CD4-positive, alpha-beta T cell treated with Interleukin-21 for 1 hour (primary cell): ENCODE data around the gene FBXO21.

Experiments
- DNase-seq: peaks from one replicate; pipeline ENCODE4 v3.0.0-alpha.2; 2020

FBXO21 gene

DNA sequence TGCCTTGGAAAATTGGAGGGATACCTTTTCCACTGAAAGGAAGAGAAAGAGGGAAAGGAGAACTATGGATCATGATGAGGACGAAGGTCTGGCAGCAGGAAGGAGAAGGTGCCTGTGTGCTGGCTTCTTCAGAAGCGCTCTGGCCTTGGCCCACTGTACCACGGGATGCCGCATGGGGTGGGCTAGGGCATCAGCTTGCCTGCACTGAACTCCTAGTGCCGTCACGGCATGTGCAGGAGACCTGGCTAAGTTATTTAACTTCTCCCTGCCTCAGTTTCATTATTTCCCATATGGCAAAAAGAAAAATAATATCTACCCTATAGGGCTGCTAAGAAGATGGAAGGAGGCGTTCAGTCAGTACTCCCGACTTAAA lies 28.1 kb downstream of the FBXO21 start:
- DNase-seq = no peak

DNA sequence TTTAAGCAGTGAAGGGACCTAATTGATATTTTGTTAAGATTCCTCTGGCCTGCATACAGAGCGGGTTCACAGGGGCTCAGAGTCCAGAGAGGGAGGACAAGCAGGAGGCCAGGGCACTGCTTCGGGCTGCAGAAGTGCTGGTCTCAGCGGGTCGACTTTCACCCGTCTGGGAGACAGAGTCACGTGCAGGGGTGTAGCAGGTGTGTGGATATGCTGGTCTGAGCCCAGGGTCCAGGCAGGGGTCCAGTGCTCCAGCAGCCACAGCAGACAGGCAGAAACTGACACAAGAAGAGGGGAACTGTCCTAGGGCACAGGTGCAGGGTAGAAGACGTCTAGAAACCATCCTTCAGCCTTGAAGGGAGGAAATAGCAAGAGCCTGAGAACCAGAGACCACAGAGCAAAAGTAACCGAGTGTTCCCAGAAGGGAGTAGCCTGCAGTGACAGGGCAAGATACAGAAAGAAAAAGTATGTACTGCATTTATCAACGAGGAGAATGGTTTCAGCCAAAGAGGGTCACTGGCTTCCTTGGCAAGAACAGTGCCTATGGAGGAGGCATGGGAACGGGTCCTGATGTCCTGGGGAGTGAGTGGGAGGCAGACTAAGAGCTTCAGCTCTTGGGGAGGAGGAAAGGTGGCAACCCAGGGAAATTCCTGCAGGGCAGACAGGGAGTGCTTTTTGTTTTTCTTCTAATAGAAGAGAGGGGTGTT lies 28.7 kb downstream of the FBXO21 start:
- DNase-seq = no peak

DNA sequence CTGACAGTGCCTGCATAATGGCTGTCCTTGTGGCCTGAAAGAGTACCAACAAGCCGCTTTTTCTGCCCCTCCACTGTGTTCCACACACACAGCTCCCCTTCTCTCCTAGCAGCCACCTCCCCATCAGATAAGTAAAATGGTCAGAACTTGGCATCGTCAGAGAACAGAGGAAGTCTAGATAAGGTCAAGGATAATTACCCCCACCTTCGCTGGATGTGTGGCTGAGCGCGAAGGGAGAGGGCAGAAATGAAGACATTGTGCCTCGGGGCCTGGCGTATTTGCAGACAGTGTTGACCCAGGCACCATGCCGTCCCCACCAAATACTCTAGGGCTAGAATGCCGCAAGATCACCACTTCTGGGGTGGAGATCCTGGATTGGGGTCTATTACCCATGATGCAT lies 30.6 kb downstream of the FBXO21 start:
- DNase-seq = no peak

DNA sequence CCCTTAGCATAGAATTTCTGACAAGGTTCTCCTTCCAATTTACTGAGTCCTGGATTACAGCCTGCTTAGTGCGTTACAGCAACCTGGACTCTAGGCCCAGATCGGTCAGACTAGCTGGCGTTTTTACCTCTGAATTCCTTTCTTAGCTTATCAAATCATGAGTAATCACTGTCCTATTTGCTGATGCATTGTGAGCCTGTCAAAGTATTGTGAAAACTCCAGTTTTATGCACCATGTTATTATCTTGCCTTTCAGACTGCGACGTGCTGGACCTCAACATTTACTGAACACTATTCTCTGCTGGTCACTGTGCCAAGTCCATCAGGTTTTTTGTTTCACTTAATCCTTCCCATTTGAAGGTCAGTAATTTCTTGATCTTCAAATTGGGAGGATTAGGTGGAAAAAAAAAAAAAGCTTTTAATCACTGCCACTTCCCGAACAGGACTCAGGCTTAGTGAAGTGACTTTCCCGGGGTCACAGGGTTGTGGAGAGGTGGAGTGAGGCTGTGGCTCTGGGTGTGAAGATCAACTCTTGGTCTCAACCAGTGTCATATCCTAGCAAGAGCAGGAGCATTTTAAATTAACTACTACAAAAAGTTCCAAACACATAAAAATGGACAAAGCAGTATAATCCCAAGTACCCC lies 31.2 kb downstream of the FBXO21 start:
- DNase-seq = no peak

DNA sequence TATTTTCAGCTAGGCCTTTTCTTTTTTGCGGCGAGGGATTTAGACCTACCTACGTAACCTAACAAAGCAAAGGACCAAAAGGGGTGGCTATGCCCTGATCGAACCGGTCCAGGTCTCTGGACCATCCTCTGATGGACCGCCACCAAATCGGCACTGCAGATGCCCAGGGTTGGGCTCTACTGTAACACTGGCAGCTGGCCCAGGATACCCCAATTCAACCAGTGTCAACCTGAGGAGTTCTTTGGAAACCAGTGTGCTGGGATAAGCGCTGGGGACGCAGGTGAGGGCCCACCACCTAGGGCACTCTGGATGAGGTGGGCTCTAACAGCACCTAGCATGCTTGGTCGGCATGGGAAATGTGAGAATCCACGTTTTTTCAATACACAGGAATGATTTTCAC lies 32.2 kb downstream of the FBXO21 start:
- DNase-seq = no peak

DNA sequence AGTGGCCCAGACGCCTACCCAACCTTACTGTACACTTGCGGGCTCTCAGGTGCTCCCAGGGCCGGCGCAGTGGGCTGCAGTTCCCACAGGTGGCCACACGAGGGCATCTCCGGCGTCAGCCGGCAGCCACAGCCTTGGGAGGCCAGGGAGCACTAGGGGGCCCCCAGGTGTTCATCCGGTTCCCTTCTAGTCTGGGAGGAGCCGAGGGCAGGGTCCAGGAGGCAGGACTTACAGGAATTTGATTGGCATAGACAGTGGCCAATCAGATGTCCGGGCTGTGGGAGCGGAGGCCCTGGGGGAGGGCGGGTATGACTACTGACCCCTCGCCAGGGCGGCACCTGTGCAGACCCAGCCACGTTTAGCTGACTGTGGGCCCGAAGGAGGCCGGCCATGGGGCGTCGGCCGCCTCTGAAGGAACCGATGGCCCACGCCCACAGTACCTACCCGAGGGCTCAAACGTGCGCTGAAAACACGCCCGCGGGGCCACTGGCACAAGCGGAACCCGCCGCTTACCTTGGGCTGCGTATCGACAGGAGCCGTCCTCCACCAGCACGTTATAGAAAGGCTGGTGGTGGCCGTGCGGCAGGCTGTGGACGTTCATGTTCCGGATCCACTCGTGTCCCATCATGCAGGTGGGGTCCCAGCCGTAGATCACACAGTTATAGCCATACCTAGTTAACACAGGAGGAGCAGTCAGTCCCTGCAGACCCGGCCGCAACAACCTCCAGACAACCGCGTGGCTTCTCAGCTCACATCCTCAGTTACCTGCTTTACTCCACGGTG lies 34.8 kb downstream of the FBXO21 start:
- peak; percentile 71 for DNase-seq

DNA sequence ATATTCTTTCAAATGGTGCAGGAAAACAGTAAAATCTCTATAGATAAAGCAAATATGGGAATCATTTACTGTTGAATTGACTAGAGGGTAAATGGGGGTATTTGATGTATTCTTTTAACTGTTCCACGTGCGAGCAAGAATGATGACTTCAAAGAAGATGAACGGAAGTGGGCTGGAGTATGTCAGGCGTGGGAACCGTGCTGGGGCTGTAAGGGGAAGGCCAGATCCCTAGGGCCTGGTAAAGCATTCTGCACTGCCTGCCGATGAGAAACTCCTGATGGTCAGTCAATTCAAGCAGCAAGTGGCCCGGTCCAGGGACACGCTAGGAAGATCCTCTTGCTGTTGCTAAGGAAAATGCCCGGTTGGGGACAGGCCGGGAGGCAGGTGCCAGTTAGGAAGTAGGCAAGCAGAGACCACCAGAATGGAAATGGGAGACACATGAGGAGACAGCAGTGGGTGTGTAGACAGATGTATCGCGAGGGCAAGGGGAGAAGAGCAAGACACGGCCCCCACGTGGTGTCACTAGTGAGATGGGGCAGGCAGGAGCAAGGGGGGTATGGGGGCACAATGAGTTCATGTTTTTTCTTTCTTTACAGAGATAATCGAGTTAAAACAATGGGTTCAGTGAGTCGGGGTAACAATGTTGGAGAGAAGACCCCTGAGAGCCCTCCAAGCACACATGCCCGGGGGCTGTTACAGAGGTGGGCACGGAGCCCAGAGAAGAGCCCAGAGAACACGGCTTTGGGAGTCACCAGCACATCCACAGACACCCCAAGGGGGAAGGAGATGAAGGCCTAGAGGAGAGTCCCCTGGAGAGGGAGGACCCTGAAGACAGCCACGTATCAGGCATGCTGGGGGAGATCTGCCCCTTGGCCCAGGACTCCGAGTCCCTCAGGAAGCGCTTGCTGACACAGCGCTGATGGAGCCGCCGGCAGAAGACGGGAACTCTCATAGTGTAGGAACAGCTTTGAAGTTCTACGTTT lies 37.2 kb downstream of the FBXO21 start:
- no peak for DNase-seq

DNA sequence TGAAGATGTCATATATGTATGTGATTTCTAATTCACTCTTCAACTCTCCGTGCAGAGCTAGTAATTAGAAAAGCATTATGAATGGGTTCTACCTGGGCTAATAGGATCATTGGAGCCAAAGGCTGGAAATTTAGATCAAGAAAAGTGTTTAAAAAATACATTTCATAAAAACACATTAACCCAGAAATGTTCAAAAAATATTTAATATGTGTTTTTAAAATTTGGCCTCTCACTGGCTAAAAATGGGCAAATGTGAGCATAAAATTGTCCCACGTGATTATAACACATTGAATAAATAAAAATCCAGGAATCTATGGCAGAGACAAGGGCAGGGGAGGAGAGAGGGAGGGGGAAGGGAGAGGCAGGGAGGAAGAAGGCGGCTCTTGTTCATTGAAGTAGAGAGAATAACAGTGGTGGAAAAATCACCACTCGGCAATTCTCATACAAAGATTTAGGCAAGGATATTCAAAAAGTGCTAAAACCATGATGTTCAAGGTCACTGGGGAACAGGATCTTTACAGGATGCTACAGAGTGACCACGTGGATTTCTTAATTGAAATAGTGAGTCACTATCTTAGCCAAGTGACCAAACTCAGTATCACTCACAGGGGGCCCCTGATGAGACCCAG lies 38.8 kb downstream of the FBXO21 start:
- no peak for DNase-seq

DNA sequence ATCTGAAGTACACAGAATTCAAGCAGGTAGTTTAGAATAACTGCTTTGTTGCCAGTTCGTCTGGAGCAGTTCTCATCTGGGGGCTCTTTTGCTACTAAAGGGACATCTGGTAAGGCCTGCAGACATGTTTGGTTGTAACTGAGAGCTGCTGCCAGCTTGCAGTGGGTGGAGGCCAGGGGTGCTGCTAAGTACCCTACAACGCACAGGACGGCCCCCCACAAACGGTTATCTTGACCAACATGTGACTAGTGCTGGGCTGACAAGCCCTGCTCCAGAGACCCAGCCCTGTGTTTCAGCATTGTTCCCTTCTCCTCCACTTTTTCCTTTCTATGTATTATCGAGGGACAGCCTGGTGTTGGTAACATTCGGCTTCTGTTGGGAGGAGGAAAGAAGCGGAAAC lies 40.8 kb downstream of the FBXO21 start:
- DNase-seq = no peak

DNA sequence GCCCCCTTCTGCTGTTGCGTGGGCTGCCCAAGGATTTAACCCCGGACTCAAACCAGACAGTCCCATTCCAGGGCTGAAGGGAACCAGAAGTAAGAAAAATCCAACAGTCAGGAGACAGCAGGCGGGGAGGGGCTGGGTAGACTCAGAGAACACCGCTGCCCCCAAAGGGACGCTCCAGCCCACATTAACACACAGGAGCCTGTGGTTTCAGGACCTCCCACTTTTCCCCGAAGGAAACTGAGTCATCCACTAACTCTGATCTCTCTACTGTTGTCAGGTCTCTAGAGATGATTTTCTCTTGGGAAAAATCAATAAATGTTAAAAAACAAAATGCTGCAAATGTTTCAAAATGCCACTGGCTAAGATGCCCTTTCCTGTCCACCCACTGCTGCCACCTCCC lies 41.6 kb downstream of the FBXO21 start:
- DNase-seq = no peak

DNA sequence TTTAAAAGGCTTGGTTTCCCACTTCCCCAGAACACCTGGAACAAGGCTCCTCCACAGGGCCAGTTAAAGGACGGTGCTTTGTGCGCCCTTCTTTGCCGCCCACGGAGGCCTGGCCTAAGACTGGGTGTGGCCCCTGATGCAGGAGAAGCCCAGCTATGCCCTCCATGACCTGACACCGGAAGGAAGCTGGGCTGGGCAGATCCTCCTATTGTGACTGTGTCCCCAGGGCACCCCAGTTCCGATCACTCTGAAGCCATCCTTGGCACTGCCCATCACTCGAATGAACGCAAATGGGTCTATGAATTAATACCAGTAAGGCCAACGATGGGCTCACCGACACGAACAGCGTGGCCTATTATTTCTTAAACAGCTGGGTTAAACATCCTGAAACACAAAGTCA lies 42.6 kb downstream of the FBXO21 start:
- no peak for DNase-seq

DNA sequence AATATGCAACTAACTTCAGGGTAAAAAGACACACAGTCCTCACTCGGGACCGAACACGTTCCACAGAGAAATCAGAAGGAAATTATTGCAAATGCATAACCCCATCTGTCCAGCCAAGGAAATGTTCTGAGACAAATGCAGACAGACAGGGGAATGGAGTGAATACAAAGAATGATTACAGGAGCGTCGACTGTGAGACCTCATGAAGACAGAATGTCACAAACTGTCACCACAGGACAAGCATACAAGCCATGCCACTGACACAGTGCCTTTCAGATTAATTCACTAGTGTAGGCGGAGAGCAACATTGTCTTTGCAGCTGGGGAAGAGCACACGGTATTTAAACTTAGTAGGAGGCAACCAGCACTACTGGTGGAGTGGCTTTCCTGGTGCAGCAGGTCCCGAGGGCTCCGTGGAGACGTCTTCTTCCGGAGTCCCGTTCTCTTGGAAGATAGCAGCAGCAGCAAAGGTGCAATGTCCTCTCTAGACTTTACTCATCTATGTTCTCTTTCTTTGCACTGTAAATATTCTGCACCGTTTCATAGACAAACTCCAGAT lies 44.6 kb downstream of the FBXO21 start:
- no peak for DNase-seq

DNA sequence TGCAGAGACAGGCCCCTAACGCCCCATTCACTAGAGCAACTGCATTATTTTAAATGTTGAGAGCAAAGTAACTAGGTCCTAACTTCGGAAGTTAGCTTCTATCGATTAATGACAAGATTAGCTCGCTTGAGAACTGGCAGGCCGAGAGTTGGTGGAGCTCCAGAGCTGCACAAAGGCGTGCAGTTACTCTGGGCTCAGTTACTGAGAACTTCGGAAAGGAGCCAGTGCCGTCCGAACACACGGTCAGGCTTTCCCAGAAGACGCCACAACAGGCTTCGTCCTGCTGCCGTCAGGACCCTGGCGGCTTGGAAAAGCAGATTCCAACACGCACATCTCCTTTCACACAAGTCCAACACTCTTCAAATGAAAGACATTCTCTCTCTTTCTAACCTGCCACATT lies 45.7 kb downstream of the FBXO21 start:
- DNase-seq = no peak

DNA sequence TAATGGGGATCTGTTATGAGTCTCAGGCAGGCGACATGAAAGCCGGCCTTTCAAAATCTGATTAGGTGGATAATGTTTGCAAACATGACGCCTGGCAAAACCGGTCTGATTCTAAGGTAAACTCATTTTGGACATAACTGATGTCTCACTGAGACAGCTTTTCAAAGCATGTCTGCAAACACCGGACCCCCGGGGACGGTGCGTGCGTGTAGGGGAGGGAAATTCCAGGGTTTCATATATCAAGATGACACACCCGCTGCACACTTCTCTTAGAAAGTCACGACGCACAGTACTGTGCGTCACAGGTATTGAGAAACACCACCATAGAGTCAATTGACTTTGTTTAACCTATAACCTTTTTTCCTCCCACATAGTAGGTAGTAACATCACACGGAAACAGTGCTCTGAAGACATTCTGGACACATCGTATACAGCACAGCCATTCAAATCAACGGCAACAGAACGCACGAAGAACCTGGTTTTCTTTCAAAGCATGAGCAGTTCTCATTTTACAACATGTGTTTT lies 47.2 kb downstream of the FBXO21 start:
- DNase-seq = no peak

DNA sequence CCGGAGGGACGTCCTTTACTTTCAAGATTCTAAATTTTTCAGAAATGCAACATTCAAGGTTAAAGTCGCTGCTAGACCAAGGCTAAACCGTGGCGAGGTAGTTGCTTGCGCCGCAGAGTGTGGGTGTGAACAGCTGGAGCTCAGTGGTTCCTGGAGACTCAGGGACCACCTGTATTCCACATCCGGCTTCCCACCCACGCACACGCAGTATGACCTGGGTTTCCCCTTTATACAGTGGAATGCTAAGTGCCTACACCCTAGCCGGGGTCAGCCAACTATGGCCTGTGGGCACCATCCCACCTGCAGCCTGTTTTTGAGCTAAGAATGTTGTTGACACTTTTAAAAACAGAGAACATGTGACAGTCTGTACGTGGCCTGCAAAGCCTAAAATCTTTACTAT lies 48.2 kb downstream of the FBXO21 start:
- DNase-seq = no peak

DNA sequence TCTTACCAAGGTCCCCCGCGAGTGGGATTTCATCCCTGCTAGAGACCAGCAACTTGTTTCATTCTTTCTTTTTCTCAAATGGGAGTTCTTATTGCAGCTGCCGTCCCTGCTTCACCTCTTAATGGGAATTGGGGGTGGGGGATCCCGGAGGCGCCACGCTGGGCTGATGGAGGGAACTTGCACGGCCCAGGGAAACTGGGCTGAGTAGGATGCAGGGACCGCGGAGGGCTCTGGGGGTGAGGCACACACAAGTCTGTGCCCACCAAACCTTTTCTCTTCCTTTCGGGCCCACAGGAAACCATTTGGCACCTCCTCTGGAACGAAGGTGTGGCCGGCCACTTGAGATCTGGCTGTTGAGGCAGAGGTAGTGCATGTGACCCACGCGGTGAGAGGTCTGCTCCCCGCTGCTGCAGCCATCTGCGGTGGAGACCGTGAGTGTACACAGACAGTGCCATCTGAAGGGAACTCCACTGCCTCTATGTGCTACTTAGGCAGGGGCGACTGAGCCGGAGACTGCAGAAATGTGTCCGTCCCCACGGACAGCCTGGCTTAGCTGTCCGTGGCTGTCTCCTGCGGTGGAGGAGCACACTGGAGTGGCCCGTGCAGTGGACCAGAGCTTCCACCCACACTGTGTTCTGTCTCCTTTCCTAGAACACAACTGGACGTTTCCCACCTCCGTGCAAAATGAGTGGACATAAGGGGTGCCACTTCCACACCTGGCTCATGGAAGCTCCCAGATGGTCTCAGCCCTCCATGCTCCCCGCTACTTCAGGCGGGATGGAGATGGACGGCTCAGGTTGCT lies 49.0 kb downstream of the FBXO21 start:
- DNase-seq = no peak

DNA sequence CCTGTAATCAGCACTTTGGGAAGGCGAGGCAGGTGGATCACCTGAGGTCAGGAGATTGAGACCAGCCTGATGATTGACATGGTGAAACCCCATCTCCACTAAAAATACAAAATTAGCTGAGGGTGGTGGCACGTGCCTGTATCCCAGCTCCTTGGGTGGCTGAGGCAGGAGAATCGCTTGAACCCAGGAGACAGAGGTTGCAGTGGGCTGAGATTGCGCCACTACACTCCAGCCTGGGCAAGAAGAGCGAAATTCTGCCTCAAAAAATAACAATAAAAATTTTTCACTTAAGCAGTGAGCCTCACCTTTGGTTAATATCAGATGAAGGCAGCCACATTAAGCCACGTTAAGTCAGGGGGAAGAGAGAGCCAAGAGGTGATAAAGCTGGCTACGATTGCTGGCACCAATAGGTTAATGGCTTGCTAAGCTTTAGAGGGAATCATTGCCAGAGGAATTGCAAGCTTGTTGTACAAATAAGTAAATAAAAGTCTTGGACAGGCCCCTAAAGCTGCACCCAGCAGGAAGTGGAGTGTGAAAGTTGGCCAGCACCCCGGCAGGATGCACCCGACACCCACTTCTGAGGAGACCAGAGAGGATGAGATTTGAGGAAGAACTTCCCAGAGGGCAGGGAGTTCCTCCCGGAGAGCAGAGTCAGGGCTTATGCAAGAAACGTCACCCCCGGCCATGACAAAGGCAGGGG lies 49.7 kb downstream of the FBXO21 start:
- DNase-seq = no peak

DNA sequence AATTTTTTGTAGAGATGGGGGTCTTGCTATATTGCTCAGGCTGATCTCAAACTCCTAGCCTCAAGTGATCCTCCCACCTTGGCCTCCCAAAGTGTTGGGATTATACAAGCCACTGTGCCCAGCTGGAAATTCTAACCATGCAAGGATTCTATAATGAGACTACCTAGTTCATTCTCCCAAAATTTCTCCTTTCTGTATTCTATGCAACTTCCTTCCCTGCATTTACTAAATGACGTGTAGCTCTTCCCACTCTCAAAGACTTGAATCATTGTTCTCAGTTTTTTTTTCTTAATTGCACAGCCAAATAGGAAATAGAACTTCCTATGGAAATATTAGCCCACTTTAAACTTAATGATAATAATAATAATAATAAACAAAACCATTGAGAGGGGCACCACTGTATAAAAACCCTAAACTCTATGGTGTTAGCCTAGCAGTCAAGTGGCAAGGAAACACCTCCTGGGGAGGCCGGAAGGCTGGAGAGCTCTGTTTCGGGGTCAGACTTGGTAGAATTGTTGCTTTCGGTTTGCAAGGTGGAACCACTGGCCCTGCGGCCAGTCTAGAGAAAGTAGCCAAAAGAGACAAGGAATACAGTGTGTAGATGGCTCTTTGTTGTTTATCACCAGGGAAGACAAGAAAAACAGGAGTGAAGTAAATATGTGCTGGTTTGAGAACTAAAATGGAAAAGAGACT lies 51.1 kb downstream of the FBXO21 start:
- no peak for DNase-seq

DNA sequence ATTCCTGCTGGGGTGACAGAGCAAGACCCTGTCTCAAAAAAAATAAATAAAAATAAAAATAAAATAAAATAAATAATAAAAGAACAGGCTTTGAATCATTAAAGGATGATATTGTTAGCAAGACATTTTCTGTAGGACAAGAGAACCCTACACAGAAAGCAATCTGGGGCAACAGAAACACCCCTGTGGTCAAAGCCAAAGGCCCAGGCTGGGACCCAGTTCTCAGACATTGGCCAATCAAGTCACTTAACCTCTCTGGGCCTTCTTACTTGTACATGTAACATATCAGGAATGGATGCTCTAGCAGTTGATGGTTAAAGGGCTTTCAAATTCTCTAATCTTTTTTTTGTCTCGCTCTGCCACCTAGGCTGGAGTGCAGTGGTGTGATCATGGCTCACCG lies 55.5 kb downstream of the FBXO21 start:
- DNase-seq = no peak

DNA sequence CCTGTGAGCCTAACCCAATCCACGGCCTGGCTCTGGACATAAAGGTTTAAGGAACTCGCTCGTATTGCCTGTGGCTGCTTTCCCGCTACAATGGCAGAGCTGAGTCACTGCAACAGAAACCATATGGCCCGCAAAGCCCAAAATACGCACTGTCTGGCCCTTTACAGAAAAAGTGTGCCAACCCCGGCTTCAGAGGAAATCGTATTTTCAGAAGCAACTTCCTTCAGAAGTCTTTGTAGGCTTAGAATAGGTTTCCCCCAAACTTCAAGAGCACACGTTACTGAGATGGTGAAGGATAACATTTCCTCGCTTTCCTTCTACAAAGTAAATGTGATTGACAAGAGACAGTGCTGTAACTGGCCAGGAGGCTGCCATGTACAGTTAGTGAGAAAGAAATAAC lies 56.2 kb downstream of the FBXO21 start:
- peak; percentile 24 for DNase-seq
